ENCODE results near the gene RGL2. TPM values are rescaled to one million over a fixed set of nuclear protein-coding genes. Genes with fewer than 3 reads are reported as not detected.

Gene RGL2
- total RNA-seq, 1 experiment from 2014 or later, result 43.4 TPM

DNA sequence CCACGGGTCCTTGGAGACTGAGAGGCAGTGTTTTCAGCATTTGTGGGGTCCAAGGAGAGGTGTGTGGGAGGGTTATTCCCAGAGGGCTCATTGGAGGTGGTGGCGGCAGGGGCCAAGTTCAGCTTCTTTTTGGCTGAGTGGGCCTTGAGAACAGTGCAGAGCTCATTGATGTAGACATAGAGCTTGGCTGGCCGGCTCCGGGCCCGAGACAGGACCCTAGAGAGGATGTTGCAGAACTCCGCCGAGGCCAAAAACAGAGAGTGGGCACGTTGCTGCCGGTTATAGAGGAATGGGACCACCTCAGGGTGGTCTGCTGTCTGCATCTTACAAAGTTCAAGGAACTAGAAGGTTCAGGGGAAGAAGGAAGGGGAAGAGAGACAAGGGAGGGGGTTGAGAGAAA lies 22.5 kb upstream of the RGL2 start:
- Histone ChIP-seq H3K4me3 (ENCODE audit: insufficient read depth, low read depth, low read length) (no peak overlapping the region; the same call in 1 of the 2 replicates), H3K36me3 (replicated peaks; ENCODE audit: control insufficient read depth, insufficient read depth, low read length) (peaks cover 22% of the 10 kb centered on the region), H3K27me3 (ENCODE audit: control insufficient read depth, insufficient read depth, low read length) (no peaks in the 10 kb centered on the region)
- no peak for DNase-seq

DNA sequence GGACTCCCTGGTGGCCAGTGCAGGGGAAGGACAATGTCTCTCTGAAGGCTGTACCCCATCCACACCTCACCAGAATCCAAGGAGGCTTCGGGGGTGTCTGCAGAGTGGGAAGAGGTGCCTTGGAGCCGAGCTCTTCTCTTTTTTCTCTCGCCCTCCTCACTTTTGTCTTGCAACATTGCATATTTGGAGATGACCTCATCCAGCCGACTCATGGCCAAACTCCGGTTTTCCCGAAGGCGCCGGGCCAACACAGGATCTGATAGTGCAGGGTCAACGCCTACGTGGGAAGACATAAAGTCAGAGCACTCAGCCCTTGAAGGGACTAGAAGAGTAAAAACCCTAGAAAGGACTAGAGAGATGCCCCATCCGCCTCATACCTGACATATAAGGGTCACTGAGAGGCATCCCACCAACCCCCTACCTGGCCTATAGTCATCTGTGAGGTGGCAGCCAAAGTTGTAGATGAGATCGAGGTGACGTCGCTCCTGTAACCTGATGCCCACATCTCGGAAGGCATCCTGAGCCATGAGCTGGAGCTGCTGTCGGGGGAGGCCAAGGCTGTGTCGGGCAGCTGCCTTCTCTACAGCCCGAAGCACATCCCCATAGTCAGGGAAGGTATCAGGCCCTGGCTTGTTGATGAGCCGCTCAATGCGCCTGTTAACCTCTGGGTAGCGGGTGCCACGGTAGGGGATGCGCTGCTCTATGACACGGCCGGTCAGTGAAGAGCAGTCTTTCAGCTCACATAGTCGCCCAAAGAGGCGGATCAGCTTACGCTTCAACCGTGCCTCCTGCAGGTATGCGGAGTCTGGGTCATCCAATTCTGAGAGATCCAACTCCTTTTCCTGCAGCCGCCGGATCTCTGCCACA lies 21.8 kb upstream of the RGL2 start:
- DNase-seq, result peak; percentile 22
- Histone ChIP-seq H3K36me3 (replicated peaks; ENCODE audit: control insufficient read depth, insufficient read depth, low read length) (peaks cover 22% of the 10 kb centered on the region), H3K27me3 (ENCODE audit: control insufficient read depth, insufficient read depth, low read length) (peaks cover 2% of the 10 kb centered on the region; the same call in 1 of the 2 replicates), H3K4me3 (ENCODE audit: insufficient read depth, low read depth, low read length) (no peak overlapping the region; the same call in 1 of the 2 replicates)

DNA sequence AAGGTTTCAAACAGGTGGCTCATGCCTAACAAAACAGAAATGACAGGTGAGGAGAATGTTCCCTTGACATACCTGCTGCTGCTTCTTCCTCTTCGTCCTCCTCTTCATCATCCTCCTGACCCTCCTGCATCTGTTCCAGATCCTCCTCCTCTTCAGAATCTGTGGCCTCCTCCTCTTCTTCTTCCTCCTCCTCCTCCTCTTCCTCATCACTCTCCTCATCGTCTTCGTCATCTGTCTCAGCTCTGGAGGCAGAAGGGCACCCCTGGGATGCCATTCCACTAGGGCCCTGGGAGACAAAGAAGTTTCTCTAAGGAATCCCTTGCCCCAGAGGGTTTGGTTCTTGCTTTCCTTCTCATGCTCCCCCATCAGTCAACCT lies 21.2 kb upstream of the RGL2 start:
- H3K4me3 ChIP-seq (ENCODE audit: insufficient read depth, low read depth, low read length), result no peak overlapping the region
- H3K36me3 ChIP-seq (replicated peaks; ENCODE audit: control insufficient read depth, insufficient read depth, low read length), result peaks cover 22% of the 10 kb centered on the region
- no peak for DNase-seq
- H3K27me3 ChIP-seq (ENCODE audit: control insufficient read depth, insufficient read depth, low read length), result peaks cover 5% of the 10 kb centered on the region; the same call in 1 of the 2 replicates

DNA sequence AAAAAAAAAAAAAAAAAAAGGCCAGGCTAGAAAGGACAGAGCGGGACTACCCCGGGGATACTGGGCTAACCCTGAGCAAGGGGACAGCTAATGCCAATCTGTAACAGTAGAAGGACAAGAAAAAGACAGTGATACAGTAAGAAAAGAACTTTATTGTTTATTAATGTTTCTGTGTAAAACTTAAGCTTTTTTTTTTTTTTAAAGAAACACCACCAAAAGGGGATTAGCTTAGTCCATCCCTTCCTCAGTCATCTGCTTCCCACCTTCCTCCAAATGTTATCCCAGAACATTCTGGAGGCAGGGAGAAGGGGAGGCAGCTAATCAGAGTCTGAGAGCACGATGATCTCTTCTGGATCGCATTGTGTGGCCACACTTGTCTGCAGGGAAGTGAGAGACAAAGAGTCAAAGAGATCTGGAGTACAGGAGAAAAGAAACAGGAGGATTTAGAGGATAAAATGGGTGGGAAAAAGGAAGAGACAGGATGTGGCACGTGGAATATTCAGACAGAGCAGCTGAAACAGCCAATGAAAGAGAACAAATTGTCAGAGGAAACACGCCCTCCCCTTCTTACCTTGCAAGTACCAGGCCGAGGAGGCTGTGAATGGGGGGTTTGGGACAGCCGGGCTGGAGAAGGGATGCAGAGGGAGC lies 19.8 kb upstream of the RGL2 start:
- peaks cover 22% of the 10 kb centered on the region for H3K36me3 ChIP-seq (replicated peaks; ENCODE audit: control insufficient read depth, insufficient read depth, low read length)
- H3K4me3 ChIP-seq (ENCODE audit: insufficient read depth, low read depth, low read length), result peak overlapping the region; percentile 72; the same call in 1 of the 2 replicates
- H3K27me3 ChIP-seq (ENCODE audit: control insufficient read depth, insufficient read depth, low read length), result peaks cover 14% of the 10 kb centered on the region; the same call in 1 of the 2 replicates
- DNase-seq, result peak; percentile 47

DNA sequence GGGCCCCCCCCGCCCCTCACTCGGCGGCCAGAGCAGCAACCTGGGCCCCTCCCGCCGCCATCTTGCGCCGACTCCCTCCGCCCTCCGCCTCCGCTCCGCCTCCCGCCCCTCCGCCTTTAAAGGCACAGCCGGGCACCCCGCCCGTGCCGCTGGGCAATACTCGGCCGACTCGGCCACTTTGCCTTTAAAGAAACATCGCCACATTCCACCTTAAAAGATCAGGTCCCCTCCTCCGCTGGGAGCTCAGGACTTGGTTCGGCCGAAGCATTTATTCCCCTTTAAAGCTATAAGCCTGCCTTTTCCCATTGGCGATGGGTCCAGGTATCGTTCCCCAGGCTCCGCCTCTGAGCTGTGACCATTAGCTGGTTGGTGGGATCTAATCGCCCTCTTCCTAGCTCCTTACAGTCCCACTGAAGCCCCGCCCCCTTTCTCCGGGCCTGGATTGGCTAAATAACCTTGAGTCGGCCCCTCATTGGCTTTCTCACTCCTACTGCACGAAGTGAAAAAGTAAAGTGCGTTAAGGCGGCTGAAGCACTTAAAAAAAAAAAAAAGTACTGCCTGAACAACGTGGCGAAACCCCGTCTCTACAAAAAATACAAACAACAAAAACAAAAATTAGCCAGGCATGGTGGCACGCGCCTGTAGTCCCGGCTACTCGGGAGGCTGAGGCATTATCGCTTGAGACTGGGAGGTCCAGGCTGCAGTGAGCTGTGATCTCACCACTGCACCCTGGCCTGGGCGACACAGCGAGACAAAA lies 19.1 kb upstream of the RGL2 start, which contains the start of gene ZBTB22:
Gene ZBTB22, minus strand, starts transcription at position 76 of the 757 bp plus-strand sequence. CDS start 828 bp downstream, outside the sequence.
- DNase-seq, result peak; percentile 97
- Histone ChIP-seq H3K4me3 (ENCODE audit: insufficient read depth, low read depth, low read length) (peak within 1 kb of the TSS; percentile 72), H3K27me3 (ENCODE audit: control insufficient read depth, insufficient read depth, low read length) (peaks cover 17% of the 10 kb centered on the region; the same call in 1 of the 2 replicates), H3K36me3 (replicated peaks; ENCODE audit: control insufficient read depth, insufficient read depth, low read length) (peaks cover 22% of the 10 kb centered on the region)

DNA sequence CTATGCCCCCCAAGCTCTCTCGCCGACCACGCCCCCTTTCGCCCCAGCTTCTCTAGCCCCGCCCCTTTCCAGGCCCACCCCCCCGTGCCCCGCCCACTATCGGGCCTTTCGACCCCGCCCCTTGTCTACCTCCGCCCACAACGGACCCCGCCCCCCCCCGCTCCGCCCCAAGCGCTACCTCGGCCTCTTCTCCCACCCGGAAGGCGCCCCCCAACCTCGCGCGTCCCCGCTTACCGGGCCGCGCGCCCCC lies 18.6 kb upstream of the RGL2 start:
- peaks cover 22% of the 10 kb centered on the region for H3K36me3 ChIP-seq (replicated peaks; ENCODE audit: control insufficient read depth, insufficient read depth, low read length)
- DNase-seq, result peak; percentile 97
- H3K4me3 ChIP-seq (ENCODE audit: insufficient read depth, low read depth, low read length), result peak overlapping the region; percentile 72
- peaks cover 17% of the 10 kb centered on the region; the same call in 1 of the 2 replicates for H3K27me3 ChIP-seq (ENCODE audit: control insufficient read depth, insufficient read depth, low read length)

DNA sequence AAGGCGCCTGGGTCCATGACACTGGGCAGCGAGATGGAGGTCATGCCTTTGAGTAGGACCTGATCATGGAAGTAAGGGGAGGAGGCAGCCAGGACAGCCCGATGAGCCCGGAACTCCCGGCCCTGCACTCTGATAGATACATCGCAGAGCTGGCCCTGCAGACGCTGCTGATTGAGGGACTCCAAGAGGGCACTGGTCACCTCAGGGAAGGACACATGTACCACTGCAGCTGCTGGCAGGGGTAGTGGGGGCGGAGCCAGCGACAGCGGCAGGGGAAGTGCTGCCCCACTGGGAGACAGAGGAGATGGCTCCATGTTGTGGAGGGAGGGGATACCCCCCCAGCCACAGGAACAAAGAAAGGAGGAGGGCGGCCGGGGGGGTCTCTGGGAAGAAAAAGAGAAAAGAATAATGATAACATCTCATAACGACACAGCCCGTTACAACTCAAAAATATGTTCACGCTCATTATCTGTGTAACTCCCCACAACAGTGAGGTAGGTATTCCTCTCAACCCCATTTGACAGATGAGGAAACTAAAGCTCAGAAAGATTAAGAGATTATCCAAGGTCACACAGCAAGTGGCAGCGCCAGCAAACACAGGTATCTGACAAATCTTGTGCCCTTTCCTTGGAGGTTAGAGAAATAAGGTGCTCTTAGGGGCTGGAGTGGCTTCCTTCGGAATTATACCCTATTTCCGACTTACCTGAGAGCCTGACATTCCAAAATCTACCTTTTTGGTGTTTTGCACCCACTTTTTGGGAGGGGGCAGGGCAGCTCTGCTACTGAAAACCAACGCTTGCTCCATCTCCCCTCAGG lies 18.1 kb upstream of the RGL2 start:
- Histone ChIP-seq H3K4me3 (ENCODE audit: insufficient read depth, low read depth, low read length) (peak overlapping the region; percentile 31; the same call in 1 of the 2 replicates), H3K36me3 (replicated peaks; ENCODE audit: control insufficient read depth, insufficient read depth, low read length) (peaks cover 22% of the 10 kb centered on the region), H3K27me3 (ENCODE audit: control insufficient read depth, insufficient read depth, low read length) (peaks cover 17% of the 10 kb centered on the region; the same call in 1 of the 2 replicates)
- DNase-seq, result peak; percentile 67

DNA sequence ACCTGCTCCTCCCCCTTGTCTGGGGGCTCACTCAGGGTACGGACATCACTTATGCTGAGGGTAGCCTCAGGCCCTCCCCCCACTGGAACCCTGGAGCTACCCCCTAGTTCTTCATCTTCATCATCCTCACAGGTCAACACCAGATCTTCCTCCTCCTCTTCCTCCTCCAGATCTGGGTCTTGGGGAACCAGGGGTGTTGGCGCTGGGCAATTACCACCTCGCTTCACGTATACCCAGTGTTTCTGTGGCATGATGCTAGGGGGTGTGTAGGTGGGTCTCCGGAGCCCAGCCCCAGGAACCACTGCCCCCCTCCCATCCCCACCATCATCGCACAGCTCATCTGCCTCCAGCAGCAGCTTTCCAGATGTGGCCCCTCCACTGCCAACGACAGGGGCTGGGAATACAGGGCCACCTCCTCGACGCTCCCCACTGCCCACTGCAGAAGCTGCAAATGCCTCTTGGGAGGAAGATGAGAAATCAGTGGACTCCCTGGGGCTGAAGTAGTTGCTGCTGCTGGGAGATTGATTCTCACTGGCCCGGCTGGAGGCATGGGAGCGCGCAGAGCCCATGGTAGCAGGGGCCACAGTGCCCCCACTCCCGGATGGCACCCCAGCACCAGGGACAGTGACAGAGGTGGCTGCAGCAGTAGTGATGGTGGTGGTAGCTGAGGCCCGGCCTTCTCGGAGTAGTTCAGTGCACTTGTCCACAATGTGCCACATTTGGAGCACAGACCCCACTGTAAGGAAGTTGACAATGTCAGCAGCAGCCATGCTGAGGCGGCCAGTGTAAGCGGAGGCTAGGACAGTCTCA lies 17.3 kb upstream of the RGL2 start:
- Histone ChIP-seq H3K36me3 (replicated peaks; ENCODE audit: control insufficient read depth, insufficient read depth, low read length) (peaks cover 22% of the 10 kb centered on the region), H3K27me3 (ENCODE audit: control insufficient read depth, insufficient read depth, low read length) (peaks cover 17% of the 10 kb centered on the region; the same call in 1 of the 2 replicates), H3K4me3 (ENCODE audit: insufficient read depth, low read depth, low read length) (no peak overlapping the region)
- peak; percentile 27 for DNase-seq

DNA sequence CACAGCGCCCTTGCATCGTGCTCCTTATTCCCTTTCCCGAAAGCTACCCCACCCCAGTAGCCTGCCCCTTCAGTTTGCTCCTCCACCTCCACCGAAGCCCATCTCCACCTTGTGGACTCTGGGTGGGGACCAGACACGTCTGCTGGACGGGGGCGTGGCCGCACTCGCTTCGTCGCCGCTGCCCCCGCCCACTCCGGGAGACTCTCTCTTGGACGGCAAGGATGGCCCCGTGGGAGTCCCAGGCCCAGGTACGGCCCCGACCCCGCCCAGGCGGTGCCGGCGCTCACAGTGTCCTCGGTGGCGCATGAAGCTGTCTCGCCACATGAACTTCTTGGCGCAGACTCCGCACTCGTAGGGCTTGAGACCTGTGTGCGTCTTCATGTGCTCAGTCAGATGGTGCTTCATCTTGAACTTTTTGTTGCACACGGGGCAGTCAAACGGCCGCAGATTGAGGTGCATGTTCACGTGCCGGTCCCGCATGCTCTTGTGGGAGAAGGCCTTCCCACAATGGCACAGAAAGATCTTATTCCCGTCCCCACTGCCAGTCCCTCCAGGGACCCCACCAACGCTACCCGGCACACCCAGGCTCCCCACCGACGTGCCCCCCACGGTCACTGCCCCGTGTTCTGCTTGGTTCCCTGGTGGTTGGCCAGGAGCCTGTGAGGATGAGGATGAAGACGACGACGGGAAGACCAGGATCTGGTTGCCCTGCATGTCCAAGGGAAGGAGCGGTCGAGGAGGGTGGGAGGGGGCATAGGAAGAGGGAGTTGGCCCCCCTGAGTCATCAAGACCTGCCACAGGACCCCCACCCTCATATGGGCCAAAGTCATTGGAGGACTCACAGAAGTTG lies 16.4 kb upstream of the RGL2 start:
- DNase-seq, result peak; percentile 81
- Histone ChIP-seq H3K27me3 (ENCODE audit: control insufficient read depth, insufficient read depth, low read length) (peaks cover 17% of the 10 kb centered on the region; the same call in 1 of the 2 replicates), H3K36me3 (replicated peaks; ENCODE audit: control insufficient read depth, insufficient read depth, low read length) (peaks cover 18% of the 10 kb centered on the region), H3K4me3 (ENCODE audit: insufficient read depth, low read depth, low read length) (peak overlapping the region; percentile 87)

DNA sequence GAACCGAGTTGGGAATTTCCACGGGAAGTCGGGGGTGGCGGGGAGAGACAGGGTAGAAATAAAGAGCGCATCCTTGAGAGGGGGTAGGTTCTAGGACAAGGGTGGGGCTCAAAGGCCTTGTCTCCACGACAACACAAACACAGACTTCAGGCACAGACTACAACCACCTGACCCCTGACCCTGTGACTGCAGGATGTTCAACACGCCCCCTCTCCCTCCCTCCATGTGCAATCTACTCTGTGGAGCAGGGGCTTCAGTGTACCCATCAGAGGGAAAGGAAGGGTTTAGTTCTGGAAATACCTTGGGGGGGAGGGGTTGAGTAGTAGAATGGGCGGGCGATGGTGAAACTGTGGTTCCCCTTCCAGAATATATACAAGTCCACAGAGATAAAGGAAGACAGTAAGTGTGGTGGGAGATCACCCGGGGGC lies 15.8 kb upstream of the RGL2 start:
- peak overlapping the region; percentile 87 for H3K4me3 ChIP-seq (ENCODE audit: insufficient read depth, low read depth, low read length)

DNA sequence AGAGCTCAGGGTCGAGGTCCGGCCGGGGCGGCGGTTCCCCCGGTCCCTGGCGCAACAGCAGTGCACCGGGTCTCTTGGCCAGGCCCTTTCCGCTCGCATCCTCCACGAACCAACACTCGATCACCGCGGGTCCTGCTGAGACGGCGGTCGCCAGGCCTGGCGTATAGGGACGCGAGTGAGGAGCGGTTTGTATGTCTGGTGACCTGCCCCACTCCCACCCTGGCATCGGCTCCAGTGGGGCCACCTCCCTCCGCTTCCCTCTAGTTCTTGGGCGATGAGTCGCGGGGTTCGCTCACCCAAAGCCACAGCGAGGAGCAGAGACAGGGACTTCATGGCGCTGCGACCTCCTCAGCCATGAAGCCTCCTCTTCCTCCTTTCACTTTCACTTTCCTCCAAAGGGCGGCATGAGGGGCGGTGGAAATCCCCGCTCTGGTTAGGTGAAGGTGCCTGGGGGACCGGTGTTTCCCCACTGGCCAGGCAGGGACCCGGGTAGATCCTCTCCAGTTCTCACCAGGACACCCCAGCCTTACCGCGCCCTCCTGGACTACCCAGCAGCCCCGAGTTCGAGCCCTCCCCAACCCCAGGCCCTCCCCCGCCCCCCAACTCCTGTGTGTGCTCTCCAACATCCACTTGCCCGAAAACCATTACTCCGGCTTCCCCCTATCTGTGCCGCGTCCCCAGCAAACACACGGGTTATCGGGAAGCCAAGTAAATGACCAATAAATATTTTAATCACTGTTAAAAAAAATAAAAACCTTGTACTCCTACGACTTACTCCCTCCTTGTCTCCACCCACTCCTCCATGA lies 15.2 kb upstream of the RGL2 start, which contains the start of gene TAPBP:
Gene TAPBP, minus strand, starts transcription at position 370 of the 806 bp plus-strand sequence. Its CDS starts 37 bp downstream, at position 333.
- Histone ChIP-seq H3K36me3 (replicated peaks; ENCODE audit: control insufficient read depth, insufficient read depth, low read length) (peaks cover 5% of the 10 kb centered on the region), H3K27me3 (ENCODE audit: control insufficient read depth, insufficient read depth, low read length) (peaks cover 17% of the 10 kb centered on the region; the same call in 1 of the 2 replicates), H3K4me3 (ENCODE audit: insufficient read depth, low read depth, low read length) (peak within 1 kb of the TSS; percentile 87)
- peak; percentile 83 for DNase-seq

More for the DNA sequence above, 15.8 kb upstream of the RGL2 start:
- peak; percentile 79 for DNase-seq
- H3K27me3 ChIP-seq (ENCODE audit: control insufficient read depth, insufficient read depth, low read length), result peaks cover 17% of the 10 kb centered on the region; the same call in 1 of the 2 replicates
- peaks cover 11% of the 10 kb centered on the region for H3K36me3 ChIP-seq (replicated peaks; ENCODE audit: control insufficient read depth, insufficient read depth, low read length)
